ENCODE data around the gene SCMH1. TPM values are rescaled to one million over a fixed set of nuclear protein-coding genes. Genes with fewer than 3 reads are reported as not detected.
"Not testable (repeated sequence)": the region's sequence is repeated elsewhere in the genome, so short reads cannot be mapped to it uniquely, and the experiment has no call there.

Gene SCMH1
- total RNA-seq, 1 donor from 2014 or later, result 25.1 TPM

DNA sequence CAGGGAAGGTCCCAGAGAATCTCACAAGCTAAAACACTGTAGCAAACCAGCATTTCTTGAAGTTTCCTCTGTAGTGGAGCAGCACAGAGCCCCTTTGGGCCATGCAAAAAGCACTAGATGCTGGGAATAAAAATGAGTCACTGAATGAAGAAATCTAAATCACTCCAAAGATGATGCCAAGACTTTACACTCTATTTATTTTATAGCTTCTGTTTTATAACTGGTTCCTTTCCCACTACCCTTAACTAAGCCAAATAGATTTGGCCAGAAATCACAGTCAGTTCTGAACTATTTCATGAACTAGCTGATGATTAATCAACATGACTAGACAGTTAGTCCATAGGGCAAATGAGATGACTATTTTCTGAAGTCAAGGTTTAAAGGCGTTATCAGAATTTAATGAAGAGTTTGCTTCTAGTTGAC lies 89.5 kb downstream of the SCMH1 start:
- peak; percentile 99 for DNase-seq (ENCODE audit: low read depth)

DNA sequence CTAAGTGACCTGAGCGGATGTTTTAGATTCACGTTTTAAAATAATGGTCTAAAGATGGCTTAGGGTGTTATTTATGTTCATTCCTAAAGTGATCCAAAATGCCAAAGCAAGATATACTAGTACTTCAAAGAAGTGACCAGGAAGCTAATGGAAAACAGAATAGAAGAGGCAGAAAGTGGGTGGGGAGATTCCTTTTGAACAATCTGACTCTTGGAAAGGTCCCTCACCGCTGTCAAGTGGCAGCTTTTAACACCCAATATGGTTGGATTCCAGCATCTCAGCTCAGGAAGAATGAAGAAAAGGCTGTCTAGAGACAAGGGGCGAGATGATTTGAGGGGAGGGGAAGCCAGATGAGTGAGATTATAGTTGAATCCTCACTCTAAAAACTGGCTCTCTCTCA lies 90.3 kb downstream of the SCMH1 start:
- peak; percentile 29 for DNase-seq (ENCODE audit: low read depth)

DNA sequence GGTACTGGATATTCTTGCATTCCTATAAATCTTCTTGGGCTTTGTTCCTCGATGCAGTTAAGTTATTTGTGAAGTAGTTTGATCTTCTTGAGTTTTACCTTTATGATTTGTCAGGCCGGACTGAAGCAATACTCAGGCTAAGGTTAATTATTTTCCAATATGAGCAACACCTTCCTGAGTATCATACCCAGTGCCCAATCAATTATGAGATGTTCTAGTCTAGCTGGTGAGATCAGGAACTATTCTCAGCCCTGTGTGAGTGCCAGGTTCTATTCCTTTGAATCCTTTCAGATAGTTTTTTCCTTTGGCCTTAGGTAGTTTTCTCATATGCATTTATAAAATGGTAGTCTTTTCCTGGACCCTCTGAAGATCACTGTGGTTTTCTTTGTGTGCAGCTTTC lies 92.5 kb downstream of the SCMH1 start:
- peak; percentile 87 for DNase-seq (ENCODE audit: low read depth)

DNA sequence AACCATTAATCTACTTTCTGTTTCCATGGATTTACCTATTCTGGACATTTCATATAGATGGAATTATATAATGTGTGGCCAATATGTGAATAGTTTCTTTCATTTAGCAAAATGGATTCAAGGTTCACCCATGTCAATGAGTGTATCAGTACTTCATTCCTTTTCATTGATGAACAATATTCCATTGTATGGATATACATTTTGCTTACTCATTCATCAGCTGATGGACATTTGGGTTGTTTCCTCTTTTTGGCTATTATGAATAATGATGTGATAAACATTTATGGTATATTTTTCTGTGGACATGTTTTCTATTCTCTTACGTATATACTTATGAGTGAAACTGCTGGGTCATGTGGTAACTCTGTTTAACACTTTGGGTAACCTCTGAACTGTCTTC lies 97.8 kb downstream of the SCMH1 start:
- no peak for DNase-seq (ENCODE audit: low read depth)

DNA sequence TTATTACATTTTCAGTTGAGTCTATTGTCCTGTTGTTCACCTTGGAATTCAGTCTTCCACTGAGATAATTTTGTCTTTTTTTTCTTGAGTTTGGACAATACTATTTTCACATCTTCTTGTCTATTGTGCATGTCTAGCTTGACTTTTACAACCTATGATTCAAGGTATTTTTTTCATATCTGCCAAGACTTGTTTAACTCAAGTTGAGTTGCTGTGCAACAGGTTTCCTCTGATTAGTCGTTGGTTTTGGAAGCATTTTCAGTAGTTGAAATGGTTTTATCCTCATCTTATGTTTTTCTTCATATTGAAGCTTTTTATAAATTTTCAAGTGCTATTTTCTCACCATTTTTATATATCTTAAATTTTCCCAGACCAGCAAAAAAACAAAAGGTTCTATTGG lies 103.6 kb downstream of the SCMH1 start:
- DNase-seq (ENCODE audit: low read depth), result no peak

DNA sequence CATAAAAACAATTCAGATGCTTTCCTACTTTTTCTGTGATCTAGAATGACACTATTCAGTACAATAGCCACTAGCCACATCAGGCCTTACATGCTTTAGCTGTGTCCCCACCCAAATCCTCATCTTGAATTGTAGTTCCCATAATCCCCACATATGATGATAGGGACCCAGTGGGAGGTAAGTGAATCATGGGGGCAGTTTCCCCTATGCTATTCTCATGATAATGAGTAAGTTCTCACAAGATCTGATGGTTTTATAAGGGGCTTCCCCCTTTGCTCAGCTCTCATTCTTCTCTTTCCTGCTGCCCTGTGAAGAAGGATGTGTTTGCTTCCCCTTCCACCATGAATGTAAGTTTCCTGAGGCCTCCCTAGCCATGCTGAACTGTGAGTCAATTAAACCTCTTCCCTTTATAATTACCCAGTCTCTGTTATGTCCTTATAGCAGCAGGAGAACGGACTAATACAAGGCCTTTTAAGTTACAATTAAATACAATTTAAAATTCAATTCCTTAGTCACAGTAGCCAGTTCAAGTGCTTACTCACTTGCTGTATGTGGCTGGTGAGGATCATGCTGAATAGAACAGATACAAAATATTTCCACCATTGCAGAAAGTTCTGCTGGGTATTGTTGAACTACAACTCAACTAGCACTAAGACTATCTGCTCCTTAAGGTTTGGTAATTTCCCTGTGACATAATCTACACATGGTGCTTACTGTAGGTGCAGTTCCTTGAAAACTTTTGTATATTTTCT lies 106.7 kb downstream of the SCMH1 start:
- DNase-seq (ENCODE audit: low read depth), result no peak

DNA sequence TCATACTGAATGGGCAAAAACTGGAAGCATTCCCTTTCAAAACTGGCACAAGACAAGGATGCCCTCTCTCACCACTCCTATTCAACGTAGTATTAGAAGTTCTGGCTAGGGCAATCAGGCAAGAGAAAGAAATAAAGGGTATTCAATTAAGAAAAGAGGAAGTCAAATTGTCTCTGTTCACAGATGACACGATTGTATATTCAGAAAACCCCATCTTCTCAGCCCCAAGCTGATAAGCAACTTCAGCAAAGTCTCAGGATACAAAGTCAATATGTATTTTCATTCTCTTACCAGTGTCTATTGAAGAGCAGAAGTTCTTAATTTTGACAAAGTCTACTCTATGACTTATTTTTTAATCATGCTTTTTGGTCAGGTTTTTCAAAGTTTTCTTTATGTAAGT lies 107.8 kb downstream of the SCMH1 start:
- not testable (repeated sequence) for DNase-seq (ENCODE audit: low read depth)

DNA sequence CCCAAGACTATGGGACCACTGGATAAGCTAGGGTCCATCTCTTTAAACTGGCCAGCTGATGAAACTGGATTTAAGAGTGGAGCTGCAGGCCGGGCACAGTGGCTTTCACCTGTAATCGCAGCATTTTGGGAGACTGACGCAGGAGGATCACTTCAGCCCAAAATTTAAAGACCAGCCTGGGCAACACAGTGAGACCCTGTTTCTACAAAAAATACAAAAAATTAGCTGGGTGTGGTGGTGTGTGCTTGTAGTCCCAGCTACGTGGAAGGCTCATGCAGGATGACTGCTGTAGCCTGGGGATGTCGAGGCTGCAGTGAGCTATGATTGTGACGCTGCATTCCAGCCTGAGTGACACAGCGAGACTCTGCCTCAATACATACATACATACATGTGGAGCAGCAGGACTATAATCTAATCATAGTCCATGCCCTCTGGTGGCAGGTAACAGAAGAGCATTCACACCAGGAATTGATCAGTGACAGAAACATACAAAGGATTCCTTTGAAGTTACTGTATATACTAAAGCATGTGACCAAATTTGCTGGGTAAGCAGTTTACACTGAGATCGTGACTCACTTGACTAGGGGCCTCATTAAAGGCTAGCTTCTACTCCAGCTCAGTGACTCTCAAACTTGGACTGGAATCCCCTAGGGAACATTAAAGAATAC lies 119.1 kb downstream of the SCMH1 start:
- peak; percentile 94 for DNase-seq (ENCODE audit: low read depth)

DNA sequence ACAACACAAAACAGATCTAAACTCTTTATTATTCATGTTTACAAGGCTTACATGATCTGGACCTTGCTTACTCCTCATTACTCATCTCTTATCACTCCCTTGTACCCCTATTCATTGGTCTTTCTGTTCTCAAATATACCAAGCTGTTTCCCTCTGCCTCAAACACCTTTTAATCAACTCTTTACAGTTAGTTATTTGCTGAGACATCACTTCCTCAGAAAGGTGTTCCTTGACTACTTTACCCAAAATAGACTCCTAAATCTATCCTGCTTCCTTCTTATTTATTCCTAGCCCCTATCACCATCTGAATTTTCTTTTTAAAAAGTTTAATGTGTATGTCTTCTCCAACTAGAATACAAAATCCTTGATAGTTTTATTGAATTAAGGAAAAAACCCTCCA lies 120.0 kb downstream of the SCMH1 start:
- DNase-seq (ENCODE audit: low read depth), result no peak

DNA sequence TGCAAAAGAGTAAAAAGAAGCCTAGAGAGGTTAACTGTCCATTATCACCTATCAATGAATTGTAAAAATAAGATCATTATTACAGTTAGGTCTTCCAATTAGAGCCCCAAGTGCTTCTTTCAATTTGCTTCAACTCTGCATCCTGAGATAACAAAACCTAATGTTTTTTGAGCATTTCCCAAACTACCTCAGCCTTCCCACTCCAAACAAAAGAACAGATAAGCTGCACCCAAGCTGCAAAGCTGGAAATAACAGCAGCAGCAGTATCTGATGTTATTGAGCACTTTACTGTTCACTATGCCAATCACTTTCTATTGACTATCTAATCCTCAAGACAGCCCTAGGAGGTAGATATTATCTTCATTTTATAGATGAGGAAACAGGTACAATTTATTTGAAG lies 123.5 kb downstream of the SCMH1 start:
- DNase-seq (ENCODE audit: low read depth), result no peak

DNA sequence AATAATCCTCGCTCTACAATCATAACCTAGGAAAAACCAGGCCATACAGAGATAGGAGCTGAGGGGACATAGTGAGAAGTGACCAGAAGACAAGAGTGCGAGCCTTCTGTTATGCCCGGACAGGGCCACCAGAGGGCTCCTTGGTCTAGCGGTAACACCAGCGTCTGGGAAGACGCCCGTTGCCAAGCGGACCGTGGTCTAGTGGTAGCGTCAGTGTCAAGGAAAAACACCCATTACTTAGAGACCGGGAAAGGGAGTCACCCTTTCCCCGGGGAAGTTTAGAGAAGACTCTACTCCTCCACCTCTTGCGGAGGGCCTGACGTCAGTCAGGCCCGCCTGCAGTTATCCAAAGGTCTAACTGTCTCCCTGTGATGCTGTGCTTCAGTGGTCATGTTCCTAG lies 124.9 kb downstream of the SCMH1 start:
- not testable (repeated sequence) for DNase-seq (ENCODE audit: low read depth)

DNA sequence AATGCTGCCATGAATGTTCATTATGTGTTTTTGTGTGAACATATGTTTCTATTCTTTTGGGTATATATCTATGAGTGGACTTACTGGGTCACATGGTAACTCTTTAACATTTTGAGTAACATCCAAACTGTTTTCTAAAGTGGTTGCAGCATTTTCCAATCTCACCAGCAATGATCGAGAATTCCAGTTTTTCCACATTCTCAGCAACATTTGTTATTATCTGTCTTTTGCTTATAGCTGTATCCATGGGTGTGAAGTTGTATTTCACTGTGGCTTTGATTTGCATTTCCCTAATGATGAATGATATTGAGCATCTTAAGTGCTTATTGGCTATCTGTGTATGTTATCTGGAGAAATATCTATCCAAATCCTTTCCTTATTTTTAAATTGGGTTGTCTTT lies 131.4 kb downstream of the SCMH1 start:
- no peak for DNase-seq (ENCODE audit: low read depth)

DNA sequence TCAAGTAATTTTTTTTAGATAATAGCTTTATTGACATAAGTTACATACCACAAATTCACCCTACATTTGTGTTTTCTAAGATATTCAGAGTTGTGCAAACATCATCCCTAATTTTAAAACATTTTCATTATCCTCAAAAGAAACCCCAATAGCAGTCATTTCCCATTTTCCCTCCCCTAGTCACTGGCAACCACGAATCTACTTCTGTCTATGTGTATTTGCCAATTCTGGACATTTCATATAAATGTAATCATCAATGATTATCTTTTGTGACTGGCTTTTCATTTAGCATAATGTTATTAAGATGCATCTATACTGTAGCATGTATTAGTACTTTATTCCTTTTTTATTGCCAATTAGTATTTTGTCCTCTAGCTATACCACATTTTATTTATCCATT lies 131.8 kb downstream of the SCMH1 start:
- DNase-seq (ENCODE audit: low read depth), result no peak

DNA sequence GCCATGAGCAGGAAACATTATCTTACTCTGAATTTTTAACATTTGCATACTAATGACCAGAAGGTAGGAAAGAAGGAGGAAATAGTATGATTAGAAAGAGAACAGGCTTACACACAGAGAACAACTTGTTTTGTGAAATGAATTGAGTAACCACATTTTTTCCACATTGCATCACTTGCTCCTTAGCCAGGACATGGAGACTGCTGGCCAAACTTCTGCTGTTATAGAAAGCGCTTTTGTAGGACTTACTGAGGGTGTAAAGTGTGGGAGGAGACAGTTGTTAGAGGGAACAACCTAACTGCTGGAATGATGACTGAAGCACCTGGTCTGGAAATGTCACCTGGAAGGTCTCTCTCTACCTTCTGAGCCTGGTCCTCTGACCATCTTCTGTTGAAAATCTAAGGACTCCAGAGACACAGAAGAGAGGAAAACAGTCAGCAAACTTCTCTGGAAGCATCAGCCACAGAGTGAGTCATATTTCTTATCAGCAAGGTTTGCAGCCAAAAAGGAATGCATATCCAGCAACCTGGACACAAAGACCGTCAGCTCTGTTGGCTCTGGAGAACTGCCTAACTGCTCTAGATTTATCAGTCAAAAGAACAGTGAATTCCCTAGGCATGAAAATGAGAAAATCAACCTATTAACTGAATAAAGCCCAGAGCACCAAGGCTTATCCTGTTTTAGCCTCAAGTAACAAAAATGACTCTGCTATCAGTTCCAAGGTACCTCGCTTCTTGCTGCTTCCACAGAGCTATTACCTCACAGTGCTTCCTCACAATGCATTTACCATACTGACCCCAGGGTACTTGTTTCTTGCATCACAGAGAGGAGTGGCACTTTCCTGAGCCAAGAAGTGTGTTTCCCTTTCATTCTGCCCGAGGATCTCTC lies 132.6 kb downstream of the SCMH1 start:
- DNase-seq (ENCODE audit: low read depth), result peak; percentile 99

DNA sequence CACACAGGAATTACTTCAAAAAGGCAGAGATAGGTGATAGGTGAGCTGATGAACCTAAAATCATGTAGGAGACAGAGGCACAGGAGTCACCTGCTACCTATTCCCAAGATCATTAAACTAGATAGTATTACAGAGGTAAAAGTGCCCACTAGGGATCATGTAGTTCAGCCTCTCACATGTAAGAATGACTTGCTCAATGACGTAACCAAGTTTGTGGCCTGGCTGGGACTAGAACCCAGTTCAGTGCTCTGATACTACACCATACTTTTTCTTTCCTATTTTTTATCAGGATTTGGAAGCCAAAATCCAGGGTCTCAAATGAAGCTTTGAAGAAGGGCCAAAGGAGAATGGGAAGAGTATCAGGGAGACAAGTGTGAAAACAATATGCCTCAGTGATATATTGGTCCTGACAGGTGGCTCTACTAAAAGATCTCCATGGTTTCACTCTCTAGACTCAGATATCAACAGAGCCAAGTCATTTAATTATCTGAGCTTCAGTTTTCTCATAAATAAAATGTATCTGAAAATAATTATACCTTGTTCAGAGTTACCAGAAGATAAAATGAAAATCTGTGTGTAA lies 133.3 kb downstream of the SCMH1 start:
- DNase-seq (ENCODE audit: low read depth), result peak; percentile 58

DNA sequence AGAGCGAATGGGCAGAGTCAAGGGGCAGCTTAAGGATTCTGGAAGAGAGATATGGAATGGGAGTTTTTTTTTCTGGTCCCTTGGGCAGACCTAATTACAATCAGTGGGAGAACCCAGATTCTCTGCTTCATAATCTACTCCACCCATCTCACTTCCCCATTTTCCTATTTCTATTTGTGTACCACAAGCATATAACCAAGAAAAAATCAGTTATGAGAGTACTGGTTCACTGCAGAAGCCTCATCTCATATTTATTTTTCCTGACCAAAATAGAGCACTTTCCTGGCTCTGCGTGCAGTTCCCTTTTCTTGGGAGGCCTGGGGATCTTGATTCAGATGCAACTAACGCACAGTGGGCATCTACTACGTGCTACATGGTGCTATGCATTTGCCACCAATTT lies 138.3 kb downstream of the SCMH1 start:
- DNase-seq (ENCODE audit: low read depth), result no peak

DNA sequence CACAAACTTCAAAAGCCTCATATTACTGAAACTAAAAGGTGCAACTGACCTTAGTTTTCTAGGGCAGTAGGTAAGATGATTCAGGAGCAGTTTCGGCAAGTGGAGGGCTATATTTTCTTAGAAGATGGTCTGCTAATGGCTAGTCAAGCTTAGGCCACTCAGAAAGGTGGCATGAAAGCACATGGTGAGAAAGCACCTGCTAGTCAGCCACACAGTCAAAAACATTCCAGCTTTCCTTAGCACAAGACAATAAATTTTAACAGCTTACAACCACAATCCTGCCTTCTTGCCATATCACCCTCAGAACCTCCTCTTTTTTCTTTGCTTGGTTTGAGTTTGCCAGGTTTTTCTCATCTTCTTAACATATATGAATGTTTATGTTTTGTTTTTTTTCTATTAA lies 139.5 kb downstream of the SCMH1 start:
- DNase-seq (ENCODE audit: low read depth), result peak; percentile 55

DNA sequence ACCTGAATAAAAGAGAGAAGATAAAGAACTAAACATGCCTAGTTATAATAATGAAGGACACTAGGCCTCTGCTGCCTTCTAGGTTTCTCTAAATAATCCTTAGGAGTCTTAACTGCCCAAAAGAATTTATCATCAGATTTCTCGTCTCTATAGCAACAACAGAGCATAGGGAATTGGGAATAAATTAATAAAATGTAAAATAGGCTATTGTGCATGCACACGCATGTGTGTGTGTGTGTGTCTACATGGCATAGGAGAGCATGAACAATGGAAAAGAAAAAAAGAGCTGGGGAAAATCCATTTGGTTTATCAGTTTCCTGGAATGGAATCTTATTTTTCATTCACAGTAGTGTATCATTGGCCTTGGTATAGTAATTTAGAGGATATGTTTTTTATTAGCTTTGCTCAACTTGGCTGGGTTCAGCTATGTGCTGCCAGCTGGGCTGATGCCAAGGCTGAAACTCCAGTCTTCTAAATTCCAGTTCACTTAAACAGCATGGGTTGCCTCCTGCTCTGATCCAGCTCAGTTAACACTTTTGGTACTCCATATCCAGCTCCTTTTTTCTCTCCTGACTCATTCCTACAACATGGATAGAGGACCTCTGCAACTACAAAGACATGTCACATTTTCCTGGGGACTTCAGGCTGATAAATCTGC lies 140.0 kb downstream of the SCMH1 start:
- DNase-seq (ENCODE audit: low read depth), result peak; percentile 94

DNA sequence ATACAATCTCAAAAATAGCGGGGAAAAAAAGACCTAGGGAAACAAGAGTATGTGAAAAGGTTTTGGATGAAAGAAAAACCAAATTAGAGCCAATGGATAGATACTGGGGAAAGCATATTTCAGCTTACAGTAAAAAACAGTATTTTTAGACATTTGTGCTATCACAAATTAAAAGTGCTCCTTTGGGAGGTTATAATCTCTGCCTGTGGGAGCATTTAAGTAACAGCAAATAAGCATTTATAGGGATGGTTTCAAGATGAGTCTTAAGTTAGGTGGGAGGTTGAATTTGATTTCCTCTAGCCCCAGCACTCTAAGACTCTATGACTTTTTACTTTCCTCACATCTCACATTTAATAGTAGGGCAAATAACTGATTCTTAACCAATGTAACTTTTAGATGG lies 141.0 kb downstream of the SCMH1 start:
- no peak for DNase-seq (ENCODE audit: low read depth)

DNA sequence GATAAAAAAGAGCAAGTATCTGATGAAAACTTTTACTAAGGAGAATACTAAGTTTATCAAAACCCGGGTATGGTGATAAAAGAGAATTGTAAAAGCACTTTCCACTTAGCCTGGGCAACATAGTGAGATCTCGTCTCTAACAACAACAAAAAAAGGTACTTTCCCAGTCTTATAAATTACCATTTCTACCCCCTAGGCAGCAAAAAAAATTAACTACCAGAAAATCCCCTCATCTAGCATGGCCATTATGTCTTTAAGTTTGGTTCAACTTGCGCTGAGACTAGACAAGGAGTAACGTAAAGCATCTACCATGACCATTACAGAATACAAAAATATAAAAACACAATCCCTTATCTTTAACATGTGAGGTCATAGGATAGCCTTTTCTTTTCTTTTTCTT lies 141.9 kb downstream of the SCMH1 start:
- DNase-seq (ENCODE audit: low read depth), result no peak

DNA sequence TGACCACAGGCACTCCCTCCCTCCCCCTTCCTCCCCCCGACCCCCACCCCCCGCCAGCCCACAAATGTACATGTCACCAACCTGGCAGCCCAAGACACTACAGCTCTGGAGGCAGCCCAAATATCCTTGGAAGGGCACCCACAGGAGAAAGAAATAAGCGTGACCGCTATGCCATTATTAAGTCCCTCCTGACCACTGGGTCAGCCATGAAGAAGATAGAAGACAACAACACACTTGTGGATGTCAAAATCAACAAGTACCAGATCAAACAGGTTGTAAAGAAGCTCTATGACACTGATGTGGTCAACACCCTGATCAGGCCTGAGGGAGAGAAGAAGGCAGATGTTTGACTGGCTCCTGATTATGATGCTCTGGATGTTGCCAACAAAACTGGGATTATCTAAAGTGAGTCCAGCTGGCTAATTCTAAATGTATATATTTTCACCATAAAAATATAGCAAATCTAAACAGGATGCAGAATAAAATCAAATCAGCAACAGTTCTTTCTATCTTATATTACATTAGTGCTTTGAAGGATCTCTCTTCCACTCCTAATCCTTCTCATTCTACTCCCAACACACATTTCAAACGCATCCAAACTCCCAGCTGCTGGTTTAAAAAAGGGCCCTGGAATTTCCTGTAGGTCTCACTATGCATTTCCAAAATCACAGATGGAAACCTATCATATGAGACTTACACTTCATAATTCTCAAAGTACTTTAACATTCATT lies 143.2 kb downstream of the SCMH1 start:
- no peak for DNase-seq (ENCODE audit: low read depth)

All from renal cortical epithelial cell (primary cell).